DMS 273 (cell line): ENCODE results near the gene NXT1.
A peak's percentile ranks its signal among the peaks of the same experiment; 100 is the strongest.

Experiments
- DNase-seq: peaks from one replicate; lab custom pipeline; 2025; ENCODE audit not compliant: unreplicated experiment; lab: John Stamatoyannopoulos, UW

NXT1 gene

GRCh38 chr20:23358923-23359593 is 8.5 kb downstream of the NXT1 start:
- peak; percentile 13 for DNase-seq

GRCh38 chr20:23360531-23360930 is 9.9 kb downstream of the NXT1 start:
- no peak for DNase-seq

GRCh38 chr20:23361119-23361475 is 10.5 kb downstream of the NXT1 start:
- DNase-seq = peak; percentile 61

- peak; percentile 99 for DNase-seq
Observed at GRCh38 chr20:23361476-23362391, 11.1 kb downstream of the NXT1 start, which contains the start of gene GZF1. Gene GZF1, plus strand, starts transcription at chr20:23362182. Its CDS starts 2,202 bp downstream, at chr20:23364384.

- DNase-seq = peak; percentile 72
Observed at GRCh38 chr20:23362392-23363256, 12.0 kb downstream of the NXT1 start.

- DNase-seq = no peak
Observed at GRCh38 chr20:23363257-23363649, 12.7 kb downstream of the NXT1 start.

- DNase-seq = no peak
Observed at GRCh38 chr20:23365390-23366165, 15.0 kb downstream of the NXT1 start.

- no peak for DNase-seq
Observed at GRCh38 chr20:23366384-23366783, 15.8 kb downstream of the NXT1 start.

GRCh38 chr20:23367770-23368169 is 17.2 kb downstream of the NXT1 start:
- no peak for DNase-seq

- DNase-seq = no peak
Observed at GRCh38 chr20:23368316-23369071, 17.9 kb downstream of the NXT1 start.

- DNase-seq = no peak
Observed at GRCh38 chr20:23369072-23369823, 18.7 kb downstream of the NXT1 start.

- DNase-seq = no peak
Observed at GRCh38 chr20:23370274-23370673, 19.7 kb downstream of the NXT1 start.

- no peak for DNase-seq
Observed at GRCh38 chr20:23370873-23371272, 20.3 kb downstream of the NXT1 start.

GRCh38 chr20:23371496-23371895 is 20.9 kb downstream of the NXT1 start:
- no peak for DNase-seq

GRCh38 chr20:23374441-23374840 is 23.9 kb downstream of the NXT1 start:
- no peak for DNase-seq

- DNase-seq = no peak
Observed at GRCh38 chr20:23375827-23376226, 25.2 kb downstream of the NXT1 start.

- DNase-seq = no peak
Observed at GRCh38 chr20:23379772-23380171, 29.2 kb downstream of the NXT1 start.

GRCh38 chr20:23381876-23382275 is 31.3 kb downstream of the NXT1 start:
- no peak for DNase-seq
